ENCODE data around the gene INTS3.
"Not testable (repeated sequence)": the region's sequence is repeated elsewhere in the genome, so short reads cannot be mapped to it uniquely, and the experiment has no call there.

Gene INTS3

GRCh38 chr1:153764310-153764709 lies 36.5 kb downstream of the INTS3 start:
- H3K27ac ChIP-seq, result no peak overlapping the region
- TF ChIP-seq ZFX (IDR thresholded peaks at IDR 0.05), result no peak
- TF ChIP-seq, protein P1, sequence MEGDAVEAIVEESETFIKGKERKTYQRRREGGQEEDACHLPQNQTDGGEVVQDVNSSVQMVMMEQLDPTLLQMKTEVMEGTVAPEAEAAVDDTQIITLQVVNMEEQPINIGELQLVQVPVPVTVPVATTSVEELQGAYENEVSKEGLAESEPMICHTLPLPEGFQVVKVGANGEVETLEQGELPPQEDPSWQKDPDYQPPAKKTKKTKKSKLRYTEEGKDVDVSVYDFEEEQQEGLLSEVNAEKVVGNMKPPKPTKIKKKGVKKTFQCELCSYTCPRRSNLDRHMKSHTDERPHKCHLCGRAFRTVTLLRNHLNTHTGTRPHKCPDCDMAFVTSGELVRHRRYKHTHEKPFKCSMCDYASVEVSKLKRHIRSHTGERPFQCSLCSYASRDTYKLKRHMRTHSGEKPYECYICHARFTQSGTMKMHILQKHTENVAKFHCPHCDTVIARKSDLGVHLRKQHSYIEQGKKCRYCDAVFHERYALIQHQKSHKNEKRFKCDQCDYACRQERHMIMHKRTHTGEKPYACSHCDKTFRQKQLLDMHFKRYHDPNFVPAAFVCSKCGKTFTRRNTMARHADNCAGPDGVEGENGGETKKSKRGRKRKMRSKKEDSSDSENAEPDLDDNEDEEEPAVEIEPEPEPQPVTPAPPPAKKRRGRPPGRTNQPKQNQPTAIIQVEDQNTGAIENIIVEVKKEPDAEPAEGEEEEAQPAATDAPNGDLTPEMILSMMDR (conservative IDR thresholded peaks at IDR 0.05), result no peak

GRCh38 chr1:153766663-153767062 lies 38.8 kb downstream of the INTS3 start:
- not testable (repeated sequence) for H3K27ac ChIP-seq

- peak overlapping the region; percentile 63 for H3K27ac ChIP-seq
- TF ChIP-seq, protein P1 (conservative IDR thresholded peaks at IDR 0.05), result no peak
- TF ChIP-seq ZFX (IDR thresholded peaks at IDR 0.05), result no peak
Observed at GRCh38 chr1:153767519-153767918, 39.7 kb downstream of the INTS3 start.

- TF ChIP-seq, protein P1 (conservative IDR thresholded peaks at IDR 0.05), result no peak
- 0 out of 2 replicates have a peak, but pooled peaks have one; percentile 17 for TF ChIP-seq ZFX (IDR thresholded peaks at IDR 0.05)
Observed at GRCh38 chr1:153768316-153769181, 40.7 kb downstream of the INTS3 start.

GRCh38 chr1:153769221-153769620 lies 41.4 kb downstream of the INTS3 start:
- H3K27ac ChIP-seq, result peak overlapping the region; percentile 63
- TF ChIP-seq ZFX (IDR thresholded peaks at IDR 0.05), result no peak
- TF ChIP-seq, protein P1 (conservative IDR thresholded peaks at IDR 0.05), result no peak

More at GRCh38 chr1:153768316-153769181, 40.7 kb downstream of the INTS3 start:
- H3K27ac ChIP-seq, result peak overlapping the region; percentile 63

- H3K27ac ChIP-seq, result no peak overlapping the region
- TF ChIP-seq, protein P1 (conservative IDR thresholded peaks at IDR 0.05), result no peak
- no peak for TF ChIP-seq ZFX (IDR thresholded peaks at IDR 0.05)
Observed at GRCh38 chr1:153770797-153771196, 42.9 kb downstream of the INTS3 start.

DNA sequence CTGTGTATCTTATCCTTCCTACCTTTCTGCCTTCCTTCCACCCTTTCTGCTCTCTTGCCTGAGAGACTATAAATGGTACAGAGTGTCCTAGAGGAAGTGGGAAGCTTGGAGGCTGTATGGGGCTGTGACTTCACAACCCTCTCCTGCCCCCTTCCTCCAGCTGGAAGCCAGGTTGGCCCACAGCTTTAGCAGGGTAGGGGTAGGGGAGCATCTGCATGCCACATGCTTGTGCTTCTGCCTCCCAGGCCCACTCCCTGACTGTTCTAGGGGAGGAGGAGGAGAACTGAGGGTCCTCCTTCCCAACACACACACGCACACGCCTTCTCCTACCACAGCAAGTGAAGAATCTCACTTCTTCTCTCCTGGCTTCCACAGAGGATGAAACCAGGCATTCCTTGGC lies 43.4 kb downstream of the INTS3 start:
- no peak for TF ChIP-seq ZFX (IDR thresholded peaks at IDR 0.05)
- TF ChIP-seq, protein P1 (conservative IDR thresholded peaks at IDR 0.05), result no peak
- no peak overlapping the region for H3K27ac ChIP-seq
